Astrocyte (in vitro differentiated cells and primary cell): ENCODE results near the gene LSMEM2.

Experiments
- EZH2 ChIP-seq: IDR thresholded peaks from 2 replicates; pipeline ENCODE4 v1.6.1; 2012; ENCODE audit warnings: mild to moderate bottlenecking, low read length, inconsistent platforms; ENCODE audit not compliant: insufficient read depth
- TF ChIP-seq, protein P1 (sequence below): IDR thresholded peaks from 2 replicates; pipeline ENCODE4 v1.5.1; 2011; ENCODE audit warnings: low read depth, mild to moderate bottlenecking, inconsistent platforms, low read length, moderate library complexity; ENCODE audit not compliant: insufficient read depth

- TF ChIP-seq, protein P1, sequence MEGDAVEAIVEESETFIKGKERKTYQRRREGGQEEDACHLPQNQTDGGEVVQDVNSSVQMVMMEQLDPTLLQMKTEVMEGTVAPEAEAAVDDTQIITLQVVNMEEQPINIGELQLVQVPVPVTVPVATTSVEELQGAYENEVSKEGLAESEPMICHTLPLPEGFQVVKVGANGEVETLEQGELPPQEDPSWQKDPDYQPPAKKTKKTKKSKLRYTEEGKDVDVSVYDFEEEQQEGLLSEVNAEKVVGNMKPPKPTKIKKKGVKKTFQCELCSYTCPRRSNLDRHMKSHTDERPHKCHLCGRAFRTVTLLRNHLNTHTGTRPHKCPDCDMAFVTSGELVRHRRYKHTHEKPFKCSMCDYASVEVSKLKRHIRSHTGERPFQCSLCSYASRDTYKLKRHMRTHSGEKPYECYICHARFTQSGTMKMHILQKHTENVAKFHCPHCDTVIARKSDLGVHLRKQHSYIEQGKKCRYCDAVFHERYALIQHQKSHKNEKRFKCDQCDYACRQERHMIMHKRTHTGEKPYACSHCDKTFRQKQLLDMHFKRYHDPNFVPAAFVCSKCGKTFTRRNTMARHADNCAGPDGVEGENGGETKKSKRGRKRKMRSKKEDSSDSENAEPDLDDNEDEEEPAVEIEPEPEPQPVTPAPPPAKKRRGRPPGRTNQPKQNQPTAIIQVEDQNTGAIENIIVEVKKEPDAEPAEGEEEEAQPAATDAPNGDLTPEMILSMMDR = no peak
- no peak for TF ChIP-seq EZH2
These were observed 11.3 kb downstream of the LSMEM2 start for GRCh38 chr3:50290161-50290641.
